ENCODE data around the gene GRM2.

GRM2 gene

DNA sequence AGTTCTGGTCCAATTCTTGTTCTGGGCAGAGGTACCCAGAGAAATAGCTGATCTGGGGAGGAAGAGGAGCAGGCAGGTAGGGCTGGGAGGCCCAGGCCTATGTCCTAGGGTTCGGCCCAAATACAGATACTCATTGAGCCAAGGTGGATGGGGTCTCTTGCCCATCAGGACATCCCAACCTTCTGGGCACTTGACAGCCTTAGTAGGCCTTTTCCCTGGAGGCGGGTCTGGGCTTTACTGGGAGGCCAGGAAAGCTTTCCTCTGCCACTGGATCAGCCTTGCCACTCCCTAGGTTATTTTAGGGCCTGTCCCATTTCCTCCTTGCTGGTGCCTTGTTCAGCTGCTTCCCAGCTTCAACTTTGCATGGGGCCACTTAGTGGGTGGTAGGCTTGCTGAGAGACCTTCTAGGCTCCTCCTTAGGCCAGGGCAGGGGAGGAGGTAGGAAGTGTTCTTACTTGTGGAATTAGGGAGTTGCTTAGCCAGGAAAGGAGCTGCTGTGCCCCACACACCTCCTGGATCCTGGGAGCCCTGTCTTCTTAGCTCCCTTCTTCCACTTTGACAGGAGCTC is 26.1 kb upstream of the GRM2 start:
- TF ChIP-seq CTCF (IDR thresholded peaks at IDR 0.05; ENCODE audit: extremely low read depth, missing control alignments): no peak
- DNase-seq (ENCODE audit: low spot score): no peak

DNA sequence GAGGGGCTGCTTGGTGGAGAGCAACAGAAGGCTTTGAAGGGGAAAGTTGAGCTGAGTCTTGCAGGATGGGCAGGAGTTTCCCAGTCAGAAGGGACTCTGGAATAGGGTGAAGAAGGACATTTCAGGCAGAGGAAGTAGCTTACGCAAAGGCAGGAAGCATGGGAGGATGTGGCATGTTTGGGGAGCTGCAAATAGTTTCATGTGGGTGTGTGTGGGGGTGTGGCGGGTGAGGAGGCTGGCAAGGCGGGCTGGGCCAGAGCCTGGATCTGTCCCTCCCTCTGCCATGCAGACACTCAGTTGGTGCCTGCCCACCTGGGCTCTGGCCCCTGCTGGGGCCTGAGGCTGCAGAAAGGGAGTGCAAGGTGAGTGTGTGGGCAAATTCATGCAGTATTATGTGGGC is 25.4 kb upstream of the GRM2 start:
- no peak for TF ChIP-seq CTCF (IDR thresholded peaks at IDR 0.05; ENCODE audit: extremely low read depth, missing control alignments)
- no peak for DNase-seq (ENCODE audit: low spot score)

DNA sequence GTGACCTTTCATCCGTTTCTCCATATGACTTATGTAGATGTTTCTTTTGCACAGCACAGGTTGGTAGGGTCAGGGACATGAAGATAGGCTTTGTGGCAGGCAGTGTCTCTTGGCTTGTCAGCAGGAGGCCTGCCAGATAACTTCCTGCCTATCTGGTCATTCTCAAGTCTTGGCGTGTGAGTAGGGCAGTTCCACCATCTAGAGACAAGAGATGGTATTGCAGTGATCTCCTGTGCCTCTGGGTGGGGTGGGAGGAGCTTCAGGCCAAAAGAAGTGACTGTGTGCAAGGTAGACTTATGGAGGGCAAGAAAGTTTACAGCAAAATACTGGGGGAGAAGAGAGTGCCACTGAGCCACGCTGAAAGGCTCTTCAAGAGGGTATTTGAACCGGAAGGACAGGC is 24.8 kb upstream of the GRM2 start:
- peak; percentile 88 for DNase-seq (ENCODE audit: low spot score)
- peak; percentile 86 for TF ChIP-seq CTCF (IDR thresholded peaks at IDR 0.05; ENCODE audit: extremely low read depth, missing control alignments)

DNA sequence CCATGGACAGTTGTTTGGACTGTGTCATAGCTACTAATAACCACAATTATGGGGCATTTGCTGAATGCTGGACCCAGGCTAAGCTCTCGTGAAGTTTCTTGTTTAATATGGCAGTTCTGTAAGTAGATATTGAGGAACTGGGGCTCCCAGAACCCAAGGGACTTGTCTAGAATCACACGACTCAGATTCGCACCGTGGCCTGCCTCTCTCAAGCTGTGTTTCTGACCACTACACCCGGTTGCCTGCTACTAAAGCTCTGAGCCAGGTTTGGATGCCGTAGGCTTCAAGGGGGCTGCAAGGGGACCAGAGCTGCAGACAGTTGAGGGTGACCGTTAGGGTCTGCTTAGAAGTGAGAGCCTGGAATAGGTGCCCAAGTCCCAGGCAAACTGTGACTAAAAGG is 24.3 kb upstream of the GRM2 start:
- no peak for TF ChIP-seq CTCF (IDR thresholded peaks at IDR 0.05; ENCODE audit: extremely low read depth, missing control alignments)
- DNase-seq (ENCODE audit: low spot score): no peak

DNA sequence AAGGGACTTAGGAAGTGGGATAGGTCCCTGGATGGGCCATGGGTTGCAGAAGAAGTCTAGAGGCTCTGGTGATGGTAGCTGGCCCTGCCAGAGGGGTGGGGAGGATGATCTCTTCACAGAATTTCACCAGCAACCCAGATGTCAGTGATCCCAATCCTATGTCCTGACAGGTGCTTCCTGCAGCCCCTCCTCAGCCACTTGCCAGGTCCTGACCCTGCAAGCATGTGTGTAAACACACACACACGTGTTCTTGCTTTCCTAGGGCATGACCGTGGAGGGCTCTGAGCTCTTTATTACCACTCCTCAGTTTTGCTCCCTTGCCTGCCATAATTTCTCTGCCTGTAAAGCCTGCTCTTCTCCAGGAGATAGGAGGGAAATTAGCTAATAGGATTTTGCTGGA is 23.3 kb upstream of the GRM2 start:
- TF ChIP-seq CTCF (IDR thresholded peaks at IDR 0.05; ENCODE audit: extremely low read depth, missing control alignments): no peak
- no peak for DNase-seq (ENCODE audit: low spot score)

GRCh38 chr3:51684971-51685751 is 21.7 kb upstream of the GRM2 start:
- no peak for TF ChIP-seq CTCF (IDR thresholded peaks at IDR 0.05; ENCODE audit: extremely low read depth, missing control alignments)
- DNase-seq (ENCODE audit: low spot score): no peak

- no peak for DNase-seq (ENCODE audit: low spot score)
- no peak for TF ChIP-seq CTCF (IDR thresholded peaks at IDR 0.05; ENCODE audit: extremely low read depth, missing control alignments)
Observed at GRCh38 chr3:51686056-51686455, 20.8 kb upstream of the GRM2 start.
